ENCODE measurements around the gene MROH8. TPM values are rescaled to one million over a fixed set of nuclear protein-coding genes. Genes with fewer than 3 reads are reported as not detected.

The MROH8 gene
- total RNA-seq, 4 donors from 2014 or later, result 0.54 to 14.0 (median 3.2) TPM

DNA sequence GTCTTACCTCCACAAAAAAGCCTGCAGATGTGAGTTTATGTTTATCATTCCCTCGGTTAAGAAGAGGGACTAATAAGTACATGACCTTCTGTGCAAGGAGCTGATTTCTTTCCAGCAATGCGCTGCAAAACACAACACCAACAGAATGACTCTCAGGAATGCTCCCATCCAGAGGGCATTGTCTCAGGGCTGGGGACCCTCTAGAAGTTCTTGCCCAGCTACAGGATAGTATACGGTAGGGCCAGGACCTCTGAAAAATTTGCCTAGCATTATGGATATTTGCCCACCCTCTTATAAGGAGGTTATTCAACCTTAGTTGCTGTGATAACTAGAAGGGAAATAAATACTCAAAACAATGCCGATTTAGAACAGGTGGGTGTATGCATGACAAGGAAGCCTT lies 58.9 kb downstream of the MROH8 start:
- no peak for TF ChIP-seq POLR2A (IDR thresholded peaks at IDR 0.05)
- TF ChIP-seq, protein P1, sequence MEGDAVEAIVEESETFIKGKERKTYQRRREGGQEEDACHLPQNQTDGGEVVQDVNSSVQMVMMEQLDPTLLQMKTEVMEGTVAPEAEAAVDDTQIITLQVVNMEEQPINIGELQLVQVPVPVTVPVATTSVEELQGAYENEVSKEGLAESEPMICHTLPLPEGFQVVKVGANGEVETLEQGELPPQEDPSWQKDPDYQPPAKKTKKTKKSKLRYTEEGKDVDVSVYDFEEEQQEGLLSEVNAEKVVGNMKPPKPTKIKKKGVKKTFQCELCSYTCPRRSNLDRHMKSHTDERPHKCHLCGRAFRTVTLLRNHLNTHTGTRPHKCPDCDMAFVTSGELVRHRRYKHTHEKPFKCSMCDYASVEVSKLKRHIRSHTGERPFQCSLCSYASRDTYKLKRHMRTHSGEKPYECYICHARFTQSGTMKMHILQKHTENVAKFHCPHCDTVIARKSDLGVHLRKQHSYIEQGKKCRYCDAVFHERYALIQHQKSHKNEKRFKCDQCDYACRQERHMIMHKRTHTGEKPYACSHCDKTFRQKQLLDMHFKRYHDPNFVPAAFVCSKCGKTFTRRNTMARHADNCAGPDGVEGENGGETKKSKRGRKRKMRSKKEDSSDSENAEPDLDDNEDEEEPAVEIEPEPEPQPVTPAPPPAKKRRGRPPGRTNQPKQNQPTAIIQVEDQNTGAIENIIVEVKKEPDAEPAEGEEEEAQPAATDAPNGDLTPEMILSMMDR (IDR thresholded peaks at IDR 0.05), result no peak
- no peak for DNase-seq
- H3K27ac ChIP-seq, result no peak overlapping the region
- no peak overlapping the region for H3K4me3 ChIP-seq
- H3K36me3 ChIP-seq, result no peaks in the 10 kb centered on the region
- H3K27me3 ChIP-seq, result no peaks in the 10 kb centered on the region
- no peaks in the 10 kb centered on the region for H3K9me3 ChIP-seq
- H3K4me1 ChIP-seq, result no peaks in the 10 kb centered on the region

DNA sequence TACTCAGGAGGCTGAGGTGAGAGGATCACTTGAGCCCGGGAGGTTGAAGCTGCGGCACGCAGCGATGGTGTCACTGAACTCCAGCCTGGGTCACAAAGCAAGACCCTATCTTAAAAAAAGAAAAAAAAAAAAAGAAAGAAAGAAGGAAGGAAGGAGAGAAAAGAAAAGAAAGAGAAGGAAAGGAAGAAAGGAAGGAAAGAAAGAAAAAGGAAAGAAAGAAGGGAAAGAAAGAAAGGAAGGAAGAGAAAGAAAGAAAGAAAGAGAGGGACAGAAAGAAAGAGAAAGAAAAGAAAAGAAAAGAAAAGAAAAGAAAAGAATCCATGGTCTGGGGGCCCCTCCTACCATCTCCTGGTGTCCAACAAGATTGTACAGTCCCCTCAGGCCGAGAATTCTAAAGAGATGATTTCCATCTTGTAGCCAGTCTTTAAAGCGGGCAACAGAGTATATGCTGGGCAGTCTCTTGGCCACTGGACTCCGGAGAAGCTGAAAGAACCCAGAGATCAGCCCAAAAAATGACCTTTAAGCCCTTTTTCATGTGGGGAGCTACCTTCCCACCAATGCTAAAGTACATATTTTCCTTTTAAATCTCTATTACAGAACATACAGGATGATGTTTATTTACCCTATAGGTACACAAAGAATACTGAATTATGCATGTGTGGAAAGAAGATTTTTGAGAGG lies 59.9 kb downstream of the MROH8 start:
- H3K4me1 ChIP-seq, result no peaks in the 10 kb centered on the region
- H3K36me3 ChIP-seq, result no peaks in the 10 kb centered on the region
- no peaks in the 10 kb centered on the region for H3K27me3 ChIP-seq
- no peak for DNase-seq
- TF ChIP-seq, protein P1 (IDR thresholded peaks at IDR 0.05), result no peak
- no peak for TF ChIP-seq POLR2A (IDR thresholded peaks at IDR 0.05)
- no peak overlapping the region for H3K4me3 ChIP-seq
- H3K27ac ChIP-seq, result no peak overlapping the region
- no peaks in the 10 kb centered on the region for H3K9me3 ChIP-seq

DNA sequence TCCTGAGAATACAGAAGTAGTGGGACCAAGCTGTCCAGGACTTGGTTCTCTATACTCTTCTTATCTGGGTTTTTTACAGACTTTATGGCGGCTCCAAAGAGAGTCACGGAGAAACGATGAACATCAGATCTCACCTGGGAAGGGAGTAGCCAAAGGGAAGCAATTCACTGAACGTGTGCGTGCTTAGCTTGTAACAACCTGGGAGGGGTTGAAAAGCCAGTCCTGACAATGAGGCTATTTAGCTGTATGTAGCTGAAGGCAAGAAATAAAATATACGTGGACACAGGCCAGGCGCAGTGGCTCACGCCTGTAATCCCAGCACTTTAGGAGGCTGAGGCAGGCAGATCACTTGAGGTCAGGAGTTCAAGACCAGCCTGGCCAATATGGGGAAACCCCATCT lies 65.3 kb downstream of the MROH8 start:
- DNase-seq, result no peak
- H3K4me3 ChIP-seq, result no peak overlapping the region
- no peak for TF ChIP-seq POLR2A (IDR thresholded peaks at IDR 0.05)
- TF ChIP-seq, protein P1 (IDR thresholded peaks at IDR 0.05), result no peak
- no peaks in the 10 kb centered on the region for H3K36me3 ChIP-seq
- H3K27ac ChIP-seq, result no peak overlapping the region
- no peaks in the 10 kb centered on the region for H3K4me1 ChIP-seq
- no peaks in the 10 kb centered on the region for H3K9me3 ChIP-seq
- H3K27me3 ChIP-seq, result no peaks in the 10 kb centered on the region

DNA sequence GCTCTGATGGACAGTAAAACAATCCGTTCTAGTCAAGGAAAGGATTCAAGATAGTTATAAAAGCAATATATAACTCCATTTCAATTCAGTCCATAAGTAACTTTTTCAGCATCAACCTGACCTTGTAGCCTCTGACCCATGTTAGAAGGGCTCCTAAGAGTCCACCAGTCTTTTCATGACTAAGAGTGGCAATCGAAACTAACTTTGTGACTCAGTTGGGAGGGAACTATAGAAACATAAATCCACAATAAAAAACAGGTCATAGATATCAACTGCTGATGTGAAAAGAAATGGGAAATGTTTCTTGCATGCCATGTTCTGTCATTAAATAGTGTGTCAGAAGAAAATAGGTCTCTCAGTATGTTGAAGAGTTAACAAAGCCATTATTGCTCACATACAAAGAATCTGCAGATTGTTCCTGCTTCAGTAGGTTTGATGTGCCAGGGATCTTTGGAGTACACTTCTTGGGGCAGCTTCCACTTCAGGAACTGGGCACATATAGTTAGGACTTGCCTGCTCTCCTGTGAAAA lies 67.4 kb downstream of the MROH8 start:
- H3K9me3 ChIP-seq, result no peaks in the 10 kb centered on the region
- no peak overlapping the region for H3K27ac ChIP-seq
- no peak for TF ChIP-seq POLR2A (IDR thresholded peaks at IDR 0.05)
- TF ChIP-seq, protein P1 (IDR thresholded peaks at IDR 0.05), result no peak
- no peak for DNase-seq
- H3K27me3 ChIP-seq, result no peaks in the 10 kb centered on the region
- no peaks in the 10 kb centered on the region for H3K4me1 ChIP-seq
- H3K36me3 ChIP-seq, result no peaks in the 10 kb centered on the region
- no peak overlapping the region for H3K4me3 ChIP-seq

DNA sequence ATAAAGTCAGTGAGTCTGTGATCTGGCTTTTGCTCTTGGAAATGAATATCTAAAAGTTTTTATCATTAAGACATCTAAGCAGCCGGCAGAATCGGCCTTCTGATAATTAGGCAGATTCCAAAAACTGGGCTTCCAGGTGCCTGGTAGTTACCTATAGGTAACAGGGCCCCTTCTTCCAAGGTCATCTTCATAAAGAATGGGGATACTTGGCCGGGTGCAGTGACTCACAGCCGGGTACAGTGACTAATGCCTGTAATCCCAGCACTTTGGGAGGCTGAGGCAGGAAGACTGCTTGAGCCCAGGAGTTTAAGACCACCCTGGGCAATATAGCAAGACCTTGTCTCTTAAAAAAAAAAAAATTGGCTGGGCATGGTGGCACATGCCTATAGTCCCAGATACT lies 70.7 kb downstream of the MROH8 start:
- H3K4me3 ChIP-seq, result no peak overlapping the region
- DNase-seq, result no peak
- TF ChIP-seq, protein P1 (IDR thresholded peaks at IDR 0.05), result no peak
- no peak for TF ChIP-seq POLR2A (IDR thresholded peaks at IDR 0.05)

More for the DNA sequence above, 70.7 kb downstream of the MROH8 start:
- H3K27ac ChIP-seq, result no peak overlapping the region
- H3K4me1 ChIP-seq, result no peaks in the 10 kb centered on the region
- no peaks in the 10 kb centered on the region for H3K36me3 ChIP-seq
- no peaks in the 10 kb centered on the region for H3K9me3 ChIP-seq
- no peaks in the 10 kb centered on the region for H3K27me3 ChIP-seq
